Left renal pelvis (tissue), 4 donors: Measurements from ENCODE around the gene FSD1. TPM values are rescaled to one million over a fixed set of nuclear protein-coding genes. Genes with fewer than 3 reads are reported as not detected.
"Not testable (repeated sequence)": the region's sequence is repeated elsewhere in the genome, so short reads cannot be mapped to it uniquely, and the experiment has no call there.

Experiments
- DNase-seq, 4 donors: peaks; one replicate each; pipeline ENCODE4 v3.0.0-alpha.2; 2013; ENCODE audit warnings: low read depth in 4 of 4, low spot score in 3 of 4
- polyA plus RNA-seq, 4 donors: library from polyadenylated mRNA; unstranded; fragments of 120-200 nt; gene quantifications; one replicate each; pipeline ENCODE4 v1.2.1, GENCODE V29; 2013; ENCODE audit not compliant: insufficient read length in 4 of 4

The FSD1 gene
- polyA plus RNA-seq, 4 donors: 2.8 to 8.8 (median 5.4) TPM

- DNase-seq: no peak
Measured at GRCh38 chr19:4284176-4284958, 20.0 kb upstream of the FSD1 start.

GRCh38 chr19:4284974-4285373, 19.4 kb upstream of the FSD1 start:
- DNase-seq: no peak

GRCh38 chr19:4286141-4286540, 18.3 kb upstream of the FSD1 start:
- DNase-seq: not testable (repeated sequence)

GRCh38 chr19:4288091-4288777, 16.2 kb upstream of the FSD1 start:
- DNase-seq: no peak

GRCh38 chr19:4291184-4291732, 13.1 kb upstream of the FSD1 start:
- no peak for DNase-seq

GRCh38 chr19:4292515-4292914, 11.9 kb upstream of the FSD1 start:
- no peak for DNase-seq

- DNase-seq: no peak
Measured at GRCh38 chr19:4294389-4294788, 10.0 kb upstream of the FSD1 start.

GRCh38 chr19:4295972-4296771, 8.2 kb upstream of the FSD1 start:
- no peak for DNase-seq

- DNase-seq: no peak
Measured at GRCh38 chr19:4297901-4298809, 6.2 kb upstream of the FSD1 start.

- DNase-seq: no peak
Measured at GRCh38 chr19:4298810-4299550, 5.4 kb upstream of the FSD1 start.

GRCh38 chr19:4300589-4300988, 3.8 kb upstream of the FSD1 start:
- DNase-seq: no peak

- no peak for DNase-seq
Measured at GRCh38 chr19:4301590-4302242, 2.7 kb upstream of the FSD1 start.

- DNase-seq: no peak
Measured at GRCh38 chr19:4302243-4302640, 2.2 kb upstream of the FSD1 start, which contains the start of gene TMIGD2. TMIGD2 (minus strand) TSS chr19:4302389; CDS start chr19:4302385, 4 bp downstream.

GRCh38 chr19:4303819-4304537, 420 bp upstream of the FSD1 start:
- DNase-seq: no peak

GRCh38 chr19:4305257-4305612, 837 bp downstream of the FSD1 start:
- DNase-seq: no peak

- no peak for DNase-seq
Measured at GRCh38 chr19:4305659-4306058, 1.3 kb downstream of the FSD1 start.

- DNase-seq: no peak
Measured at GRCh38 chr19:4310247-4311121, 6.1 kb downstream of the FSD1 start.
